Measurements from ENCODE around the gene AZIN2.

GRCh38 chr1:33110477-33110876 is 29.5 kb downstream of the AZIN2 start:
- no peak for TF ChIP-seq CTCF (IDR thresholded peaks at IDR 0.05; ENCODE audit: extremely low read depth in 1 of 2, insufficient read depth in 1 of 2, low read depth in 1 of 2, low read length in 2 of 2)
- TF ChIP-seq POLR2AphosphoS5 (IDR thresholded peaks at IDR 0.05; ENCODE audit: insufficient read depth, low read depth, low read length), result no peak
